Fibroblast of villous mesenchyme (primary cell): ENCODE measurements around the gene ZNF487. TPM values are rescaled to one million over a fixed set of nuclear protein-coding genes. Genes with fewer than 3 reads are reported as not detected.

Source experiments
- DNase-seq: peaks from one replicate; pipeline ENCODE4 v3.0.0-alpha.2; 2010; ENCODE audit warnings: low read depth
- H3K4me3 ChIP-seq: 2 replicates; pipeline ENCODE4 v1.5.1; 2011; ENCODE audit warnings: low read depth, mild to moderate bottlenecking, low read length
- CTCF ChIP-seq: IDR thresholded peaks from 2 replicates; pipeline ENCODE4 v1.5.1; 2012; ENCODE audit warnings: low read depth, mild to moderate bottlenecking, low read length; ENCODE audit not compliant: insufficient read depth
- small RNA-seq: library from RNA; depleted of rRNA; stranded (forward); fragments of <200 nt; gene quantifications from one replicate; pipeline ENCODE3, GENCODE V24; 2012
- total RNA-seq: library from RNA; depleted of rRNA; stranded (reverse); fragments of >200 nt; gene quantifications from 2 replicates; pipeline ENCODE4 v1.2.3, GENCODE V29; 2012

Gene ZNF487
- total RNA-seq, 1 donor = 2.6 TPM

GRCh38 chr10:43491855-43492254, 54.9 kb downstream of the ZNF487 start:
- DNase-seq = no peak
- no peak for TF ChIP-seq CTCF
- H3K4me3 ChIP-seq = no peak overlapping the region

- no peak for TF ChIP-seq CTCF
- no peak for DNase-seq
- H3K4me3 ChIP-seq = no peak overlapping the region
Observed at GRCh38 chr10:43502931-43503330, 66.0 kb downstream of the ZNF487 start.

- no peak for TF ChIP-seq CTCF
- no peak overlapping the region for H3K4me3 ChIP-seq
- DNase-seq = no peak
Observed at GRCh38 chr10:43524434-43525247, 87.7 kb downstream of the ZNF487 start.

Small RNA genes lying within 50 kb of the gene (small RNA-seq; reads per million reads assigned to genes)
- gene RNU7-193P = 0.28 reads per million
- gene SNORD3J = 0.75 reads per million

Other genes starting within 250 kb of the ZNF487 start
- under 0.01 TPM in 2 replicates for gene RASGEF1A, start 170.0 kb upstream of the ZNF487 start, total RNA-seq
- not detected in 2 replicates for gene FXYD4, start 65.5 kb upstream of the ZNF487 start, total RNA-seq
- 152 and 203 TPM in 2 replicates for gene HNRNPF, start 27.9 kb upstream of the ZNF487 start, total RNA-seq
- 4.2 and 6.5 TPM in 2 replicates for gene ZNF239, start 137.5 kb downstream of the ZNF487 start, total RNA-seq
- gene ZNF485, start 169.3 kb downstream of the ZNF487 start, total RNA-seq = 1.6 and 3.5 TPM in 2 replicates
- 29.0 and 30.7 TPM in 2 replicates for gene ZNF32, start 211.8 kb downstream of the ZNF487 start, total RNA-seq